GM18868 (cell line): ENCODE results near the gene MED31.
"Not testable (repeated sequence)": the region's sequence is repeated elsewhere in the genome, so short reads cannot be mapped to it uniquely, and the experiment has no call there.

Source experiments
- ATAC-seq: cut with Tn5 transposase; IDR thresholded peaks from one replicate; pipeline ENCODE4 v1.9.1; 2021; ENCODE audit warnings: mild to moderate bottlenecking, moderate library complexity; ENCODE audit not compliant: unreplicated experiment

The MED31 gene

DNA sequence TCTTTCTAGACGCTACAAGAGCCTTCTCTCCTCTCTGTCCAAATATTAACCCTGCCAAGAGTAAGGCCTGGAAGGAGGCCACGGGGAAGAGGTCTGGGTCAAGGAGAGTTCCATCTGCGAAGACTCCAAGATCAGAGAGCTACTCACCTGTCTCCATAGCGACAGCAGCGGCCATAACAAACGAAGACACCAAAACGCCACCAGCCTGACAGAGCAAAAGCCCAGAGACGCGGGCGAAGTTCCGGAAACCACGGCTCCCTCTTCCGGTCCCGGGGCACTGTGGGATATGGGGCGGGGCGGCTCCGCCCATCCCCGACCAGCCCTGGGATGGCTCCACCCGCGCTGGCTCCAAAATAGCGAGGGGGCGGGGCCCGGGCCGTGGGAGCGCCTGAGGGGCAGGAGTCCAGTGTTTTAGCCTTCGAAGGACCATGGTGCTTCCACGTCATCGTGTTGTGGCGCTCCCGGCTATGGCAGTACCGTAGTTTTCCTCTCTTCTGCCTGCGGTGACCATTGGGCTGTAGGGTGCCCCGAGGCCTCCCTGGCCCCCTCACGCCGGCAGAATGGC, at the start of gene MED31, which contains the start of gene C17orf100:
MED31 (minus strand) TSS at position 252 of the 565 bp plus-strand sequence; CDS start at position 175, 77 bp downstream.
C17orf100 (plus strand) TSS at position 409 of the 565 bp plus-strand sequence; CDS start at position 561, 152 bp downstream.
- ATAC-seq, result peak; percentile 92

- no peak for ATAC-seq
Measured at GRCh38 chr17:6700948-6701307, 49.5 kb upstream of the MED31 start.

DNA sequence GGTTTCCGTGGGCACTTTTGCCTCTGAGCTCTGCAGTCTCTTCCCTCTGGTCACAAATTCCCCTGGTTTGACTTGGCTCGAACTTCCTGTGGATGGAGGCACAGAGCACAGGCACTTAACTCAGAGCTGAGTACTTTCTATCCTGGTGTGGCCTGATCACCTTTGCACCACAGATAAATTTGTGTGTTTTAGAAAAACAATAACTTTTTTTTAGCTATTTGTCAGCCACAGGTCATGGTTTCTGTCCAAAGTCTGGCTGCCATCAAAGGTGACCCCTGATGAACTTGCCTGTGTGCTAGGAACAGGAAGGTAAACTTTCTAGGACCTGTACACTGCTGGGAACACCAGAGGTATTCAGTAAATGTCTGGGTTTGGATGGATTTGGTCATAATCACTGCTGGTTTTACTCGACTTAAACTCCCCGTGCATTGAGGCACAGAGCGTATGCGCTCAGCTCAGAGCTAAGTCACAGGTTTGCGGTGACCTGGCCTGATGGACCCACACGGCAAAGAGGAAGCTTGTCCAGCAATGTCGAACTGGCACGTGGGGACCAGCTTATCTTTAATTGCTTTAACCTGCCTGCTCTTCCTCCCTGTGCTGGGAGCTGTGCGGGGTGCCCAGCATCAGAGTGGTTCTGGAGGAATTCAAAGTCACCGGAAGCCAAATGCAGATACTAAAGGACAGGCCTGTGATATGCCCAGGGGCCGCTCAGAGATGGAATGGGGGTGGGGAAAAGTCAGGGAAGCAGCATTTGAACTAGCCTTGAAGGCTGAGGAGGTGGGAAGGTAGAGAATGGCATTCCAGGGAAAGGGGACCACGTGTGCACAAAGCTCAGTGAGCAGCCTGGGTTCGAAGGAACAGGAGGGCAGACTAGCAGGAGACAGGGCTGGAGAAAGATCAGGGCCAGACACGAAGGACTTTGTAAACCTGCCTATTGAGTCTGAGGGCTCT, 48.9 kb upstream of the MED31 start:
- no peak for ATAC-seq

DNA sequence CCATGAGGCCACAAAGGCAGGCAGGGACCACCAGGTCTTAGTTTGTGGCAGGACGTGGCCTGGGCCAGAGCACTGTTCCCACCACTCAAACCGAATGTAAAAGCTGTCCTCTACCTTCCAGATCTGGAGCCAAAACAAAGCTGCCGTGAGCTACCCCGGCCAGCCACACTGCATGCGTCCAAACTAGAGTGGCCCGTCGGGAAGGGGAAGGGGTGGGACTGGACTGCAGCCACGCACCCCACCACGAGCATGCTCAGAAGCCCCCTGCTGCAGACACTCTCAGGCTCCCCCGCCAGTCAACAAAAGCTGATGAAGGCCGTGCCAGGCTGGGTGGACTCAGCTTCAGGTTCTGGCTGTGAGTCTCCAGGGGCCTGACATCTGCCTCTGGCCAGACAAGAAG, 46.6 kb upstream of the MED31 start:
- no peak for ATAC-seq

DNA sequence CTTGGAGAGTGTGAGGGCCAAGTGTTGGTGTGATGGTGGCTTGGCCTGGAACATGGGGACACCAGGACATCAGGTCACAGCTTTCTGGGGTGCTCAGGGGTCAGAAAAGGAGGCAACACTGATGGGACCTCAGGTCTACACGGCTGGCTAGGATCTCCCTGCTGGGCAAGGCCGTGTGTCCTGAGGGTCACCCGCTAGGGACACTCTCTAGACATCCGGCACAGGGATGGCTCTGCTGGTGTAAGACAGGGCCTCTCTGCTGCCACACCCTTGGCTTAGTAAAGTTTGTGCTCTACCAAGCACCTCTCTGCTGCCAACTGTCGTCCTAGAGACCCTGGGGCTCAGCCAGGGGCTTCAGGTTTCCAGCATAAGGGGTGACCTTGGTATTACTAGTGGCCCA, 45.5 kb upstream of the MED31 start:
- no peak for ATAC-seq

DNA sequence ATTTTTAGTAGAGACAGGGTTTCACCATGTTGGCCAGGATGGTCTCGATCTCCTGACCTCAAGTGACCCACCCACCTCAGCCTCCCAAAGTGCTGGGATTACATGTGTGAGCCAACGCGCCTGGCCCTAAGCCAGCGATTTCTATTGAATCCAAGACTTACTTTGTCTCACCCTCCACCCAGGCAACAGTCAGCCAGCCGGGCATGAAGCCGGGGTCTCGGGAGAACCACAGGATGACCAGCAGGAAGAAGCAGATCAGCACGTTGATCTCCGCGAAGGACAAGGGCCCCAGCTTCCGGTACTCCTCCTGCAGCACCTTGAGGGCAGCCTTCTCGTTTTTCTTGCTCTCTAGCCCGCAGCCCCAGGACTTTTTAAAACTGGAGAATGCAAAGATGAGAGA, 44.2 kb upstream of the MED31 start:
- no peak for ATAC-seq

DNA sequence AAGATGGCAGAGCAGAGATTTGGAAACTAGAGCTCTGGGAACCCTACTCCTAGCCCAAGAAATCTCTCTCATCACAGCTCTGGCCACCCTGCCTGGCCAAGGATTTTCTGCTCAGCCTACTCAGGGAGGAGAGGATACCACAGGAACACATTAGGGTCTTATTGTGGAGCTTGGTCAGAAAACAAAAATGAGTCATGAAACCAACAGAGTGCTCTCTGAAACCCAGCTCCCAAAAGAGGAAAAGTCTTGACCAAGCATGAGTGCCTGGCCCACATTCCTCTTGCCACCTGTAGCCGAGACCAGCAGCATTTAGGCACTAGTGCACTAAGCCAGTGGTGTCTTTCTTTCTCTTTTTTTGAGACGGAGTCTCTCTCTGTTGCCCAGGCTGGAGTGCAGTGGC, 43.6 kb upstream of the MED31 start:
- no peak for ATAC-seq

- ATAC-seq, result not testable (repeated sequence)
Measured at GRCh38 chr17:6691958-6692357, 40.6 kb upstream of the MED31 start.

GRCh38 chr17:6691546-6691945, 40.1 kb upstream of the MED31 start:
- ATAC-seq, result no peak

DNA sequence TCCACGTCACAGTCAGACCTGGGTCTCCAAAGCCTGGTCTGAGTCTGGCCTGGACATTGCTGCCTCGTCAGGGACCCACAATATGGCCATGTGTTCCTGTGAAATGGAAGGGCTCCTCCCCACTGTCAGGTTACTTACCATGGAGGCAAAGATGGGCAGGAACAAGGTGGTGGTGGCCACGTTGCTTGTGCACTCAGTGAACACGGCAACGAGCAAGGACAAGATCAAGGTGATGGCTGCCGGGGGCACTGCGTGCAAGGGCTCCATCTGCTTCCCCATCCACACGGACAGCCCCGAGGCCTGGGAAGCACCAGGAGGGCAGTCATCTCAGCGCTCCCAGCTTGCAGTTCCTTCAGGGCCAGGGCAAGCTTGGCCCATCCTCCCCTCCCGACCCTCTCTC, 39.2 kb upstream of the MED31 start:
- ATAC-seq, result no peak

- ATAC-seq, result no peak
Measured at GRCh38 chr17:6688944-6689343, 37.5 kb upstream of the MED31 start.

DNA sequence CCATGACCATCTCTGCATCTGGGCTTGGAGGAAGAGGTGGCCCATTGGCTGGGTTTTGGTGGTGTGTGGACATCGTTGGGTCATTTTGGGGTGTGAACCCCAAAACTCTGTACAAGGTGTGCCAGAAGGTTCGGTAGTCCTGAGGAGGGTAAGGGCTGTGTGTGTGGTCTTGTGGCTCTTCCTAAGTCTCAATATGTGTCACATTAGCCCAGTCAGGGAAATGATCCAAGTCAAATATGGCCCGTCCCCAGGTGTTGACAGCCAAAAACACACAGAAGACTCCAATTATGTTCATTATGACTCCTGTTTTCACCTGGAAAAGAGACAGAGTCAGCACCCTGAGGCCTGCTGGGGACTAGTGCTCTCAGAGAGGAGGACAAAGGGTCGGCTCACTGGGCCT, 34.6 kb upstream of the MED31 start:
- ATAC-seq, result no peak

DNA sequence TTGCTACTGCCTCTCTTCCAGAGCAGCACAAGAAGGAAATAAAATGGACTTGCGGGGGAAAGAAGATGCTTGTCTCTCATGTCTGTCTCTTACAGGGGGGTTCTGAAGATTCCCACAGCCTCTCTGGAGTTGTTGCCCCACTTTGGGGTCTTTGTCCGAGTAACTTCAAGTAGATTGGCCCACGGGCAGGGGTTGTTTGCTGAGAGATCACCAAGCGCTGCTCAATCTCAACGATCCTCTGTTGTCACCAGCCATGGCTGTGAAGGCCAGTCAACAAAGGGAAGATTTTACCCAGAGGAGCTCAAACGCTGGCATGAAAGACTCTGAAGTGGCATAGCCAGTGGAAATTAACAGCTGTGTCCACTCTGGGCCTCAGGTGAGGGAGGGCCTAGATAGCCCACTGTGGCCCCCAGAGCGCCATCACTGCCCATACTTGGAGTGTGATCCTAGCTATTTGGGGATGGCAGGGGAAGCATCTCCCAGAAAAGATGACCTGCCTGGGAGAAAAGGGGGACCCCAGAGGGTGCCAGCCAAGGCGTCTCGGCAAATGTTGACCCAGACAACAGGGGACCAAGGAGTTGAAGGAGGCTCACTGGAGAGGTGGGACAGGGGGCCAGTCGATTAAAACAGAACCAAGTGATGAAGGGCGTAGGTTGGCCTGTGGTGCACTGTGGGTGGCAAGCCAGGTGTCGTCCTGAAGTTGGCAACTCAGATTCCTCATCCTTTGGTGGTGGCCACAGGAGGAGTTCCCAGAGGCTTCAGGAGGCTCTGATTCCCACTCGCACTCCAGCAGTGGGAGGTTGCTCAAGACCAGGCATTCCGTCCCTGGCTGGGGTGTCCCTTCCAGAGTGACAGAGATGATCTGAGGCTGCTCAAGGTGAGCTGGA, 33.7 kb upstream of the MED31 start:
- ATAC-seq, result no peak

GRCh38 chr17:6684460-6684783, 33.0 kb upstream of the MED31 start:
- ATAC-seq, result no peak

GRCh38 chr17:6683730-6684459, 32.5 kb upstream of the MED31 start:
- ATAC-seq, result no peak

GRCh38 chr17:6683081-6683684, 31.8 kb upstream of the MED31 start:
- ATAC-seq, result no peak

GRCh38 chr17:6682339-6682738, 30.9 kb upstream of the MED31 start:
- no peak for ATAC-seq

DNA sequence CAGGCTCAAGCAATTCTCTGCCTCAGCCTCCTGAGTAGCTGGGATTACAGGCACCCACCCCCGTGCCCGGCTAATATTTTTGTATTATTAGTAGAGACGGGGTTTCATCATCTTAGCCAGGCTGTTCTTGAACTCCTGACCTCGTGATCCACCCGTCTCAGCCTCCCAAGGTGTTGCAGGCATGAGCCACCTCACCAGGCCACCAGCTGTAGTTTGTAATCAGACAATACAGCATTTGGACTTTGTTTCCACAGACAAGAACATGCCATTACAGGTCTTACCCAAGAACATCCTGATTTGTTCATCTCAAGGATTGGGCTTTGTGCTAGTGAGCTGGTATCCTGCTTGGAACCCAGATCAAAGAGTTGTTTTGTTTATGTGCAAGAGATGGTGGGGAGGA, 30.3 kb upstream of the MED31 start:
- no peak for ATAC-seq

DNA sequence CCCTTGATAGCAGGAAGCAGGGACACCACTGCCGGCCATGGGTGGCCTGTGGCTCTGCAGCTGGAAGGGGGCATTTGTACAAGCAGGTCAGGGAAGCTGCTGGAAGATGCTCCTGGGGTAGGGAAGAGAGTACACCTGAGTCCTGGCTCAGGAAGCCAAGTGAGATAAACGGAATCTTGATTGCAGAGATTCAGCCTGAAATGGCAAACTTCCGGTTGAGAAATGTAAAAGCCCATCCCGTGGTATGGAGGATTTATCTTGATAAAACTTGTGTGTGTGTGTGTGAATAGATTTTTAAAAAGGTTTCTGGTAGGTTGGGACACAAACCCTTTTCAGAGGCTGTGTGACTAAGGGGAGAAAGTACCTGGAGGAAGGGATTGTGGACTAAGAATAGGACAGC, 29.8 kb upstream of the MED31 start:
- no peak for ATAC-seq

DNA sequence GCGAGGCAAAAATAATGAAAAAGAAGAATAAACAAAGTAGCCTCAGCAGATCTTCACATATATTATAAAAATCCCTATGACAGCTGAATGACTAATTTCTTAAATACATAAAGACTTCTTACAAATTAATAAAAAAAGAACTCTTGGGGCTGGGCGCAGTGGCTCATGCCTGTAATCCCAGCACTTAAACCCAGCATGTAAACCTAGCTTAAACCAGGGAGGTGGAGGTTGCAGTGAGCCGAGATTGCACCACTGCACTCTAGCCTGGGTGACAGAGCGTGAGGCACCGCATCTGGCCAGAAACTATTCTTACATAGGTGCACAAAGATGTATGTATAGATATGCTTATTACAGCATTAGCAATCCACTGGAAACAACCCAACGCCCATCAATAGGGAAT, 27.8 kb upstream of the MED31 start:
- no peak for ATAC-seq
